Upper lobe of left lung (tissue), 4 donors: Measurements from ENCODE around the gene AADAT.

Experiments used
- POLR2A ChIP-seq, 4 donors: fragments of 450-650 bp; IDR thresholded peaks; one replicate each; pipeline ENCODE4 v1.5.1; 2016 to 2017; ENCODE audit warnings: antibody characterized with exemption in 4 of 4, mild to moderate bottlenecking in 2 of 4
- TF ChIP-seq, protein P1 (sequence below), 6 experiments: fragments of 450-650 bp in 4 of 6; fragments of 200-600 bp in 2 of 6; sonication (generic) in 2 of 6; IDR thresholded peaks; one replicate each; pipeline ENCODE4 v1.5.1; 2016 to 2019; ENCODE audit warnings: antibody characterized with exemption in 6 of 6

DNA sequence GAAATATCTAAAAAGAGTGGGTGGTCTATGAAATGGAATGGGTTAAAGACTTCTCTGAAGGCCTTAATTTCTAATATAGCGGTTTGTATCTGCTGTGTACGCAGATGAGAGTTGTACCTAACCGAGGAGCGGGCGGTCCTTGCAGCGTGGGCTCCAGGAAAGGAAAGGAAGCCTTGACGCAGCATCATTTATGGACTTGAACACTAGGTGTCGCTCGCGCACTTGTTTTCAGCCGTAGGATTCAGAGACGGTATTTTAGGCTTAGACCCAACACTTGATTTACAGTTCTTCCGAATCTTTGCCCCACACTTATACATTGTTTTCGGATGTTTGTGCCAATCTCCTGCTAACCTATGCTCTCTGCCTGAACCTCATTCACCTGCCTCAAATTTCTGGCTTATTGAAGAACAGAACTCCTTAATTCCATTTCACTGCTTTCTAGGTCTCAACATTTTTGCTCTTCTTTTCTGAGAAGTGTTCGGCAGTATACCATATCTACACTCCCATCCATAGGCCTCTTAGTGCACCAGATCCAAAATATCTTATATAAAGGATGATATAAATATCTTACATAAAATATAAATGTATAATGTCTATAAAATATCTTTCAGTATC lies 48.9 kb upstream of the AADAT start:
- TF ChIP-seq POLR2A (IDR thresholded peaks at IDR 0.05) = no peak
- TF ChIP-seq, protein P1, sequence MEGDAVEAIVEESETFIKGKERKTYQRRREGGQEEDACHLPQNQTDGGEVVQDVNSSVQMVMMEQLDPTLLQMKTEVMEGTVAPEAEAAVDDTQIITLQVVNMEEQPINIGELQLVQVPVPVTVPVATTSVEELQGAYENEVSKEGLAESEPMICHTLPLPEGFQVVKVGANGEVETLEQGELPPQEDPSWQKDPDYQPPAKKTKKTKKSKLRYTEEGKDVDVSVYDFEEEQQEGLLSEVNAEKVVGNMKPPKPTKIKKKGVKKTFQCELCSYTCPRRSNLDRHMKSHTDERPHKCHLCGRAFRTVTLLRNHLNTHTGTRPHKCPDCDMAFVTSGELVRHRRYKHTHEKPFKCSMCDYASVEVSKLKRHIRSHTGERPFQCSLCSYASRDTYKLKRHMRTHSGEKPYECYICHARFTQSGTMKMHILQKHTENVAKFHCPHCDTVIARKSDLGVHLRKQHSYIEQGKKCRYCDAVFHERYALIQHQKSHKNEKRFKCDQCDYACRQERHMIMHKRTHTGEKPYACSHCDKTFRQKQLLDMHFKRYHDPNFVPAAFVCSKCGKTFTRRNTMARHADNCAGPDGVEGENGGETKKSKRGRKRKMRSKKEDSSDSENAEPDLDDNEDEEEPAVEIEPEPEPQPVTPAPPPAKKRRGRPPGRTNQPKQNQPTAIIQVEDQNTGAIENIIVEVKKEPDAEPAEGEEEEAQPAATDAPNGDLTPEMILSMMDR (IDR thresholded peaks at IDR 0.05) = peak; percentile 35 to 72 (median 62)
